K562 (cell line): ENCODE measurements around the gene SV2A. TPM values are rescaled to one million over a fixed set of nuclear protein-coding genes. Genes with fewer than 3 reads are reported as not detected.
A peak's percentile ranks its signal among the peaks of the same experiment; 100 is the strongest.

Experiments
- BRCA1 ChIP-seq, 2 experiments: fragments of 450-650 bp in 1 of 2; sonication (generic) in 1 of 2; formaldehyde crosslinking in 1 of 2; IDR thresholded peaks; 2 replicates each; pipeline versions ENCODE4 v1.5.0 to v1.6.1; 2017 to 2020; ENCODE audit warnings: mild to moderate bottlenecking in 1 of 2, missing genetic modification reagents in 1 of 2
- HEY1 ChIP-seq: fragments of 250-450 bp; sonication (Bioruptor Pico); IDR thresholded peaks from 2 replicates; pipeline ENCODE4 v1.5.0; 2020; ENCODE audit warnings: mild to moderate bottlenecking, moderate library complexity, borderline replicate concordance
- HNRNPUL1 ChIP-seq: fragments of 200-400 bp; formaldehyde crosslinking; IDR thresholded peaks from 2 replicates; pipeline ENCODE4 v1.6.1; 2017; ENCODE audit warnings: low read length
- KAT2B ChIP-seq: IDR thresholded peaks from one replicate; pipeline ENCODE4 v1.6.1; 2012; ENCODE audit warnings: low read depth, mild to moderate bottlenecking, control low read depth, inconsistent platforms, low read length, moderate library complexity
- MBD2 ChIP-seq: sonication (generic); IDR thresholded peaks from 2 replicates; pipeline ENCODE4 v1.6.1; 2016; ENCODE audit warnings: low read depth, borderline replicate concordance
- NONO ChIP-seq, 2 experiments: fragments of 200-400 bp in 1 of 2; fragments of 450-650 bp in 1 of 2; formaldehyde crosslinking in 1 of 2; IDR thresholded peaks; 2 replicates each; pipeline ENCODE4 v1.6.1; 2017; ENCODE audit warnings: low read depth in 2 of 2, mild to moderate bottlenecking in 2 of 2, moderate library complexity in 2 of 2, low read length in 1 of 2
- POLR3A ChIP-seq: IDR thresholded peaks from 2 replicates; pipeline ENCODE4 v1.6.1; 2011; ENCODE audit warnings: borderline replicate concordance, mild to moderate bottlenecking, moderate library complexity; ENCODE audit not compliant: insufficient read length, insufficient read depth; ENCODE audit errors: extremely low read depth
- SIRT6 ChIP-seq: IDR thresholded peaks from one replicate; pipeline ENCODE4 v1.6.1; 2012; ENCODE audit warnings: low read depth, mild to moderate bottlenecking, control low read depth, inconsistent platforms, low read length, moderate library complexity
- TBP ChIP-seq: optimal IDR thresholded peaks from 2 replicates; pipeline ENCODE3; 2011; ENCODE audit warnings: low read depth, low read length, improper control_type of control experiment
- ZBTB33 ChIP-seq: sonication (generic); formaldehyde crosslinking; IDR thresholded peaks from 2 replicates; pipeline ENCODE4 v1.8.1; 2023; ENCODE audit warnings: mild to moderate bottlenecking, missing genetic modification reagents
- ZNF707 ChIP-seq: fragments of 250-450 bp; sonication (Bioruptor Pico); conservative IDR thresholded peaks from 2 replicates; pipeline ENCODE4 v1.8.0; 2022; ENCODE audit warnings: inconsistent platforms, mild to moderate bottlenecking, moderate library complexity
- ZSCAN32 ChIP-seq: fragments of 450-650 bp; formaldehyde crosslinking; IDR thresholded peaks from 2 replicates; pipeline ENCODE4 v1.4.0; 2020; ENCODE audit warnings: mild to moderate bottlenecking, moderate library complexity
- polyA plus RNA-seq, 8 experiments: library from polyadenylated mRNA; depleted of rRNA in 4 of 8; stranded (reverse) in 5 of 8; unstranded in 3 of 8; fragments of >200 nt; fragmentation: Nextera tagmentation in 2 of 8; fragmentation: Illumina TruSeq in 1 of 8; extraction: Ambion mirVana in 2 of 8; extraction: Trizol in 1 of 8; gene quantifications; 2 replicates each; pipeline versions ENCODE4 v1.2.1 to v1.2.3, GENCODE V29; 2011 to 2014; ENCODE audit warnings: inconsistent platforms in 1 of 8, missing spikeins in 1 of 8
- total RNA-seq, 7 experiments: library from RNA; depleted of rRNA in 6 of 7; stranded (reverse); fragments of >200 nt in 6 of 7; fragmentation: Illumina TruSeq in 2 of 7; extraction: Trizol in 2 of 7; gene quantifications; 2 replicates each; pipeline versions ENCODE4 v1.2.1 to v1.2.3, GENCODE V29; 2011 to 2021; ENCODE audit warnings: low replicate concordance in 1 of 7
- TF ChIP-seq, protein P1 (sequence below): sonication (generic); formaldehyde crosslinking; IDR thresholded peaks from 2 replicates; pipeline ENCODE4 v1.8.1; 2023; ENCODE audit warnings: mild to moderate bottlenecking, missing genetic modification reagents, moderate library complexity
- TF ChIP-seq, protein P2 (sequence below): sonication (generic); formaldehyde crosslinking; IDR thresholded peaks from 2 replicates; pipeline ENCODE4 v1.8.0; 2022; ENCODE audit warnings: missing genetic modification reagents, mild to moderate bottlenecking, borderline replicate concordance
- TF ChIP-seq, protein P3 (sequence below), 2 experiments: fragments of 450-650 bp; conservative IDR thresholded peaks; 2 replicates each; pipeline ENCODE4 v1.6.1; 2017; ENCODE audit warnings: mild to moderate bottlenecking in 2 of 2, moderate library complexity in 2 of 2
- TF ChIP-seq, protein P4 (sequence below): fragments of 200-800 bp; sonication (Bioruptor generic); IDR thresholded peaks from 2 replicates; pipeline ENCODE4 v1.6.1; 2017; ENCODE audit warnings: missing genetic modification characterization, missing compliant biosample characterization

Gene SV2A
- total and polyA plus RNA-seq, 9 of the 15 experiments (the other 6 are each of a cell fraction or from before 2014, with no cell fraction given) = 0.07 to 0.22 (median 0.11) TPM; not detected in 1

DNA sequence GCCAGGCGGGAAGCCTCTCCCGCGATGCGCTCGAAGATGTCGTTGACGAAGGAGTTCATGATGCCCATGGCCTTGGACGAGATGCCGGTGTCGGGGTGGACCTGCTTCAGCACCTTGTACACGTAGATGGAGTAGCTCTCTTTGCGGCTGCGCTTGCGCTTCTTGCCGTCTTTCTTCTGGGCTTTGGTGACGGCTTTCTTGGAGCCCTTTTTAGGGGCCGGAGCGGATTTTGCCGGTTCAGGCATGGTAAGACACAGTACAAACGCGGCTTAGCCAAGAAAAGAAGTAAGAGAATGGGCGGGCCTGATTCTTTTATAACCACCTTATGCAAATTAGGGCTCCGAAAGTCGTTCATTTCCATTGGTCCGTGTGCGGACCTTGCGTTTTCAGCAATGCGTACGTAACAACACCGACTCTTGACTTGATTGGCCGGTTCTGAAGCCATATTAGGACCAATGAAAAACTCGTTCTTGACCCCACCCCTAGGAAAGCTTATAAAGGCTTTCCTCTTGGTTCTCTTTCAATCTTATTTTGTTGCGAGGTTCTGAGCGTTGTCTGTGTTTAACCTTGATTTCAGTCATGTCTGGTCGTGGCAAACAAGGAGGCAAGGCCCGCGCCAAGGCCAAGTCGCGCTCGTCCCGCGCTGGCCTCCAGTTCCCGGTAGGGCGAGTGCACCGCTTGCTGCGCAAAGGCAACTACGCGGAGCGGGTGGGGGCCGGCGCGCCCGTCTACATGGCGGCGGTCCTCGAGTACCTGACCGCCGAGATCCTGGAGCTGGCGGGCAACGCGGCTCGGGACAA, 31.0 kb downstream of the SV2A start (continued):
- peak; percentile 38; the same call in 1 of the 2 replicates for TF ChIP-seq ZBTB33 (CRISPR knock-in tag)
- no peak for TF ChIP-seq HEY1
- no peak for TF ChIP-seq BRCA1 (IDR thresholded peaks at IDR 0.05)
- TF ChIP-seq BRCA1 (CRISPR knock-in tag; IDR thresholded peaks at IDR 0.05) = no peak
- peak in 1 of 2 experiments; percentile 79; a peak in 1 of 4 replicates for TF ChIP-seq NONO (IDR thresholded peaks at IDR 0.05; ENCODE audit: low read depth in 2 of 2, low read length in 1 of 2)
- no peak for TF ChIP-seq KAT2B
- TF ChIP-seq SIRT6 = peak; percentile 81
- TF ChIP-seq ZNF707 (CRISPR knock-in tag) = no peak
- peak; percentile 95 for TF ChIP-seq MBD2
- no peak for TF ChIP-seq ZSCAN32 (CRISPR knock-in tag)
- TF ChIP-seq, protein P1, sequence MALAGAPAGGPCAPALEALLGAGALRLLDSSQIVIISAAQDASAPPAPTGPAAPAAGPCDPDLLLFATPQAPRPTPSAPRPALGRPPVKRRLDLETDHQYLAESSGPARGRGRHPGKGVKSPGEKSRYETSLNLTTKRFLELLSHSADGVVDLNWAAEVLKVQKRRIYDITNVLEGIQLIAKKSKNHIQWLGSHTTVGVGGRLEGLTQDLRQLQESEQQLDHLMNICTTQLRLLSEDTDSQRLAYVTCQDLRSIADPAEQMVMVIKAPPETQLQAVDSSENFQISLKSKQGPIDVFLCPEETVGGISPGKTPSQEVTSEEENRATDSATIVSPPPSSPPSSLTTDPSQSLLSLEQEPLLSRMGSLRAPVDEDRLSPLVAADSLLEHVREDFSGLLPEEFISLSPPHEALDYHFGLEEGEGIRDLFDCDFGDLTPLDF = peak; percentile 95
- TF ChIP-seq, protein P2, sequence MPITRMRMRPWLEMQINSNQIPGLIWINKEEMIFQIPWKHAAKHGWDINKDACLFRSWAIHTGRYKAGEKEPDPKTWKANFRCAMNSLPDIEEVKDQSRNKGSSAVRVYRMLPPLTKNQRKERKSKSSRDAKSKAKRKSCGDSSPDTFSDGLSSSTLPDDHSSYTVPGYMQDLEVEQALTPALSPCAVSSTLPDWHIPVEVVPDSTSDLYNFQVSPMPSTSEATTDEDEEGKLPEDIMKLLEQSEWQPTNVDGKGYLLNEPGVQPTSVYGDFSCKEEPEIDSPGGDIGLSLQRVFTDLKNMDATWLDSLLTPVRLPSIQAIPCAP (CRISPR knock-in tag) = no peak; the same call in 1 of the 2 replicates
- TF ChIP-seq, protein P3, sequence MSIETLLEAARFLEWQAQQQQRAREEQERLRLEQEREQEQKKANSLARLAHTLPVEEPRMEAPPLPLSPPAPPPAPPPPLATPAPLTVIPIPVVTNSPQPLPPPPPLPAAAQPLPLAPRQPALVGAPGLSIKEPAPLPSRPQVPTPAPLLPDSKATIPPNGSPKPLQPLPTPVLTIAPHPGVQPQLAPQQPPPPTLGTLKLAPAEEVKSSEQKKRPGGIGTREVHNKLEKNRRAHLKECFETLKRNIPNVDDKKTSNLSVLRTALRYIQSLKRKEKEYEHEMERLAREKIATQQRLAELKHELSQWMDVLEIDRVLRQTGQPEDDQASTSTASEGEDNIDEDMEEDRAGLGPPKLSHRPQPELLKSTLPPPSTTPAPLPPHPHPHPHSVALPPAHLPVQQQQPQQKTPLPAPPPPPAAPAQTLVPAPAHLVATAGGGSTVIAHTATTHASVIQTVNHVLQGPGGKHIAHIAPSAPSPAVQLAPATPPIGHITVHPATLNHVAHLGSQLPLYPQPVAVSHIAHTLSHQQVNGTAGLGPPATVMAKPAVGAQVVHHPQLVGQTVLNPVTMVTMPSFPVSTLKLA (conservative IDR thresholded peaks at IDR 0.05) = peak; percentile 34 to 54
- no peak for TF ChIP-seq TBP
- TF ChIP-seq, protein P4, sequence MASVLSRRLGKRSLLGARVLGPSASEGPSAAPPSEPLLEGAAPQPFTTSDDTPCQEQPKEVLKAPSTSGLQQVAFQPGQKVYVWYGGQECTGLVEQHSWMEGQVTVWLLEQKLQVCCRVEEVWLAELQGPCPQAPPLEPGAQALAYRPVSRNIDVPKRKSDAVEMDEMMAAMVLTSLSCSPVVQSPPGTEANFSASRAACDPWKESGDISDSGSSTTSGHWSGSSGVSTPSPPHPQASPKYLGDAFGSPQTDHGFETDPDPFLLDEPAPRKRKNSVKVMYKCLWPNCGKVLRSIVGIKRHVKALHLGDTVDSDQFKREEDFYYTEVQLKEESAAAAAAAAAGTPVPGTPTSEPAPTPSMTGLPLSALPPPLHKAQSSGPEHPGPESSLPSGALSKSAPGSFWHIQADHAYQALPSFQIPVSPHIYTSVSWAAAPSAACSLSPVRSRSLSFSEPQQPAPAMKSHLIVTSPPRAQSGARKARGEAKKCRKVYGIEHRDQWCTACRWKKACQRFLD (CRISPR knock-in tag) = no peak
- TF ChIP-seq POLR3A = no peak
- no peak for TF ChIP-seq HNRNPUL1
